Ovary (tissue), 3 donors: ENCODE data around the gene PSME3.
"Not testable (repeated sequence)": the region's sequence is repeated elsewhere in the genome, so short reads cannot be mapped to it uniquely, and the experiment has no call there.

ENCODE experiments used
- CTCF ChIP-seq, 3 donors: fragments of 450-650 bp in 2 of 3; fragments of 200-600 bp in 1 of 3; IDR thresholded peaks; one replicate each; pipeline versions ENCODE4 v1.5.1 to v1.8.0; 2016 to 2022; ENCODE audit warnings: antibody characterized with exemption in 3 of 3, mild to moderate bottlenecking in 1 of 3
- POLR2A ChIP-seq: fragments of 450-650 bp; IDR thresholded peaks from one replicate; pipeline ENCODE4 v1.6.1; 2017; ENCODE audit warnings: antibody characterized with exemption, mild to moderate bottlenecking, moderate library complexity
- donor health status: DM: no; HTN: no; CAD: no.

- TF ChIP-seq CTCF (IDR thresholded peaks at IDR 0.05); POLR2A: not testable (repeated sequence)
These were observed 23.3 kb downstream of the PSME3 start for GRCh38 chr17:42856516-42856915.
